Left lung (tissue), 10 donors: ENCODE data around the gene GFAP. TPM values are rescaled to one million over a fixed set of nuclear protein-coding genes. Genes with fewer than 3 reads are reported as not detected.
A peak's percentile ranks its signal among the peaks of the same experiment; 100 is the strongest.
"Not testable (repeated sequence)": the region's sequence is repeated elsewhere in the genome, so short reads cannot be mapped to it uniquely, and the experiment has no call there.

Experiments
- ATAC-seq: fragments of 200-7000 bp; cut with Tn5 transposase; one replicate; pipeline ENCODE4 v1.9.1; 2020; ENCODE audit warnings: moderate library complexity
- DNase-seq, 4 donors: peaks; one replicate each; pipeline ENCODE4 v3.0.0-alpha.2; 2013 to 2020
- H3K27ac ChIP-seq, 2 donors: fragments of 200-600 bp; sonication (generic) in 1 of 2; one replicate each; pipeline versions ENCODE4 v1.5.0 to v1.8.0; 2020 to 2021
- H3K27me3 ChIP-seq, 2 donors: fragments of 200-600 bp; sonication (generic) in 1 of 2; one replicate each; pipeline versions ENCODE4 v1.5.0 to v1.8.0; 2020 to 2021
- H3K36me3 ChIP-seq, 2 donors: fragments of 200-600 bp; sonication (generic) in 1 of 2; one replicate each; pipeline versions ENCODE4 v1.5.0 to v1.8.0; 2020 to 2021
- H3K4me1 ChIP-seq, 2 donors: fragments of 200-600 bp; one replicate each; pipeline ENCODE4 v1.8.0; 2021
- H3K4me3 ChIP-seq, 2 donors: fragments of 200-600 bp; sonication (generic) in 1 of 2; one replicate each; pipeline versions ENCODE4 v1.5.0 to v1.8.0; 2020 to 2021; ENCODE audit warnings: mild to moderate bottlenecking in 1 of 2
- H3K9me3 ChIP-seq, 2 donors: fragments of 200-600 bp; sonication (generic) in 1 of 2; one replicate each; pipeline versions ENCODE4 v1.5.0 to v1.8.0; 2020 to 2021
- CTCF ChIP-seq, 2 donors: fragments of 200-600 bp; sonication (generic) in 1 of 2; IDR thresholded peaks; one replicate each; pipeline versions ENCODE4 v1.5.0 to v1.8.0; 2021; ENCODE audit warnings: antibody characterized with exemption in 2 of 2
- intact Hi-C, 2 donors: fragments of 100-400 bp; cut with DNase I; formaldehyde crosslinking; loops; one replicate each; pipeline versions ENCODE4 v1.11.2 to v1.14.2; 2022
- polyA plus RNA-seq, 6 donors: library from polyadenylated mRNA; unstranded; fragments of 120-200 nt; gene quantifications; one replicate each; pipeline ENCODE4 v1.2.1, GENCODE V29; 2013; ENCODE audit not compliant: insufficient read length in 6 of 6
- total RNA-seq, 2 donors: library from RNA; stranded (reverse); fragmentation: NEBNext Ultra II Directional; extraction: Animal tissue kit (Norgen Biotek cat#: 25700); gene quantifications; one replicate each; pipeline ENCODE4 v1.2.1, GENCODE V29; 2021
- donor health status: DM: no; HTN: yes; CAD: no.
- donor health status: DM: no; HTN: no; CAD: no.

The GFAP gene
- total and polyA plus RNA-seq, 8 donors = 0.14 to 1.1 (median 0.45) TPM; not detected in 2

- Histone ChIP-seq H3K9me3 (no peaks in the 10 kb centered on the region), H3K4me3 (peak within 1 kb of the TSS; percentile 55 to 69), H3K4me1 (peaks cover 5 to 22% of the 10 kb centered on the region in 2 donors), H3K27ac (peak within 1 kb of the TSS; percentile 69 to 83), H3K27me3 (no peaks in the 10 kb centered on the region), H3K36me3 (no peaks in the 10 kb centered on the region)
- DNase-seq = peak; percentile 85 to 94 (median 92)
- ATAC-seq = peak; percentile 99
- intact Hi-C loops = no loop called here
- peak in 1 of 2 donors; percentile 9 for TF ChIP-seq CTCF (IDR thresholded peaks at IDR 0.05)
These were observed 32.4 kb upstream of the GFAP start, which contains the start of gene KIF18B for GRCh38 chr17:44947461-44948314. TSS of gene KIF18B (minus strand) at chr17:44947773. CDS start at chr17:44936344, 11,429 bp downstream.

- DNase-seq, H3K9me3 ChIP-seq, H3K36me3 ChIP-seq, H3K4me3 ChIP-seq, H3K27me3 ChIP-seq, intact Hi-C loops, H3K27ac ChIP-seq, ATAC-seq: not testable (repeated sequence)
- H3K4me1 ChIP-seq = peaks cover 5 to 22% of the 10 kb centered on the region in 2 donors
These were observed 30.4 kb upstream of the GFAP start for GRCh38 chr17:44945652-44946051.

GRCh38 chr17:44942456-44942855, 27.2 kb upstream of the GFAP start:
- H3K4me3 ChIP-seq = no peak overlapping the region
- H3K27ac ChIP-seq = no peak overlapping the region
- TF ChIP-seq CTCF (IDR thresholded peaks at IDR 0.05) = no peak
- no peak for ATAC-seq
- peaks cover 0 to 6% of the 10 kb centered on the region in 2 donors for H3K36me3 ChIP-seq
- H3K27me3 ChIP-seq = no peaks in the 10 kb centered on the region
- H3K4me1 ChIP-seq = peaks cover 0 to 16% of the 10 kb centered on the region in 2 donors
- no peak for DNase-seq
- H3K9me3 ChIP-seq = no peaks in the 10 kb centered on the region
- intact Hi-C loops = no loop called here

GRCh38 chr17:44941712-44942331, 26.5 kb upstream of the GFAP start:
- Histone ChIP-seq H3K27me3 (no peaks in the 10 kb centered on the region), H3K27ac (no peak overlapping the region), H3K36me3 (peaks cover 0 to 6% of the 10 kb centered on the region in 2 donors), H3K4me1 (peaks cover 0 to 9% of the 10 kb centered on the region in 2 donors), H3K4me3 (no peak overlapping the region), H3K9me3 (no peaks in the 10 kb centered on the region)
- intact Hi-C loops = no loop called here
- peak; percentile 18 for ATAC-seq
- TF ChIP-seq CTCF (IDR thresholded peaks at IDR 0.05) = no peak
- no peak for DNase-seq

- intact Hi-C loops = no loop called here
- Histone ChIP-seq H3K27ac (no peak overlapping the region), H3K36me3 (peaks cover 0 to 6% of the 10 kb centered on the region in 2 donors), H3K4me1 (peaks cover 0 to under 1% of the 10 kb centered on the region in 2 donors), H3K4me3 (no peak overlapping the region), H3K27me3 (no peaks in the 10 kb centered on the region), H3K9me3 (no peaks in the 10 kb centered on the region)
- TF ChIP-seq CTCF (IDR thresholded peaks at IDR 0.05) = no peak
- ATAC-seq (no peak), DNase-seq (no peak)
These were observed 25.5 kb upstream of the GFAP start for GRCh38 chr17:44940768-44941167.
